SU-DHL-6 (cell line): ENCODE results near the gene CTRL.

Experiments used
- H2AFZ ChIP-seq: fragments of 200-600 bp; sonication (generic); 2 replicates; pipeline ENCODE4 v1.6.1; 2014; ENCODE audit warnings: low read depth, mild to moderate bottlenecking, moderate library complexity, mixed read lengths, antibody characterized with exemption, low read length; ENCODE audit not compliant: severe bottlenecking
- H3F3A ChIP-seq: fragments of 200-600 bp; shearing (Covaris generic); 2 replicates; pipeline ENCODE4 v1.6.0; 2016; ENCODE audit warnings: antibody characterized with exemption, mild to moderate bottlenecking; ENCODE audit not compliant: insufficient read depth
- H3K27ac ChIP-seq: fragments of 200-600 bp; sonication (generic); 2 replicates; pipeline ENCODE4 v1.5.1; 2016; ENCODE audit warnings: low read depth, mild to moderate bottlenecking, low read length, moderate library complexity, mixed read lengths
- H3K27me3 ChIP-seq: fragments of 200-600 bp; sonication (generic), shearing (Covaris generic); 2 replicates; pipeline ENCODE4 v1.6.0; 2014; ENCODE audit warnings: mild to moderate bottlenecking, low read length
- H3K36me3 ChIP-seq: fragments of 200-600 bp; sonication (generic); 2 replicates; pipeline ENCODE4 v1.6.1; 2014; ENCODE audit warnings: mild to moderate bottlenecking, low read length, mixed read lengths
- H3K4me2 ChIP-seq: fragments of 300-600, 200-600 bp; shearing (Covaris generic), sonication (generic); 2 replicates; pipeline ENCODE4 v1.6.0; 2014; ENCODE audit warnings: low read length, low read depth, mild to moderate bottlenecking; ENCODE audit not compliant: poor library complexity, severe bottlenecking
- H3K4me3 ChIP-seq: fragments of 200-600 bp; sonication (generic); 2 replicates; pipeline ENCODE4 v1.5.1; 2014; ENCODE audit warnings: antibody characterized with exemption, low read length, mild to moderate bottlenecking, mixed read lengths; ENCODE audit not compliant: insufficient read depth, poor library complexity, severe bottlenecking
- H3K79me2 ChIP-seq: fragments of 200-600 bp; sonication (generic); 2 replicates; pipeline ENCODE4 v1.6.1; 2014; ENCODE audit warnings: mild to moderate bottlenecking, low read length, moderate library complexity; ENCODE audit not compliant: insufficient read depth
- H3K9ac ChIP-seq: fragments of 200-600 bp; sonication (generic); 2 replicates; pipeline ENCODE4 v1.7.0; 2014; ENCODE audit warnings: mild to moderate bottlenecking, low read length
- H3K9me2 ChIP-seq: fragments of 200-600 bp; sonication (generic); replicated peaks from 2 replicates; pipeline ENCODE4 v1.6.1; 2014; ENCODE audit warnings: low read length; ENCODE audit not compliant: insufficient read depth
- H3K9me3 ChIP-seq: fragments of 200-600 bp; sonication (generic); 2 replicates; pipeline ENCODE4 v1.6.1; 2014; ENCODE audit warnings: low read length, mixed read lengths; ENCODE audit not compliant: insufficient read depth
- H4K20me1 ChIP-seq: fragments of 200-600 bp; sonication (generic); 2 replicates; pipeline ENCODE4 v1.6.1; 2014; ENCODE audit warnings: low read depth, mild to moderate bottlenecking, antibody characterized with exemption, low read length, moderate library complexity, mixed read lengths
- EZH2phosphoT487 ChIP-seq: fragments of 200-600 bp; sonication (generic), shearing (Covaris generic); conservative IDR thresholded peaks from 2 replicates; pipeline ENCODE4 v1.6.1; 2018; ENCODE audit warnings: mild to moderate bottlenecking, antibody characterized with exemption, low read length, moderate library complexity, mixed read lengths
- TF ChIP-seq, protein P1 (sequence below): fragments of 200-600 bp; sonication (generic); IDR thresholded peaks from one replicate; pipeline ENCODE4 v1.5.1; 2017; ENCODE audit warnings: antibody characterized with exemption, mild to moderate bottlenecking, low read length, moderate library complexity; ENCODE audit not compliant: insufficient read depth, poor library complexity, severe bottlenecking

The CTRL gene

DNA sequence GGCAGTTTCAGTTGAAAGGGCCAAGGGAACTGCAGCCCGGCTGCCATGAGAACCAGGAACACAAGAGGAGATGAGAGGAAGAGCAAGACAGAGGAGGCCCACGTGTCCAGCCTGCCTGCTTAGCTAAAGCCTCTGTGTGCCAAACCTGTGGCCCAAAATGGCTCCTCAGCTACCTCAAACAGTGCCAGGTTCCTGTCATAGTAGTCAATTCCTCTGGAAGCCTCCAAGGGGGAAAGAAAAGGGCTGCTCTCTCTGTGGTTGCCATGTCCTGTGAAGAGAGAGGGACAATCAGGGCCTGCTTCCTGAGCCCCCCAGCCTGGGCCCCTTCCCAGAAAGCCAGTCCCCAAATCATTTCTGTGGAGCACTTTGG, 31.6 kb upstream of the CTRL start:
- H3K27me3 ChIP-seq = no peaks in the 10 kb centered on the region
- TF ChIP-seq EZH2phosphoT487 = no peak
- TF ChIP-seq, protein P1, sequence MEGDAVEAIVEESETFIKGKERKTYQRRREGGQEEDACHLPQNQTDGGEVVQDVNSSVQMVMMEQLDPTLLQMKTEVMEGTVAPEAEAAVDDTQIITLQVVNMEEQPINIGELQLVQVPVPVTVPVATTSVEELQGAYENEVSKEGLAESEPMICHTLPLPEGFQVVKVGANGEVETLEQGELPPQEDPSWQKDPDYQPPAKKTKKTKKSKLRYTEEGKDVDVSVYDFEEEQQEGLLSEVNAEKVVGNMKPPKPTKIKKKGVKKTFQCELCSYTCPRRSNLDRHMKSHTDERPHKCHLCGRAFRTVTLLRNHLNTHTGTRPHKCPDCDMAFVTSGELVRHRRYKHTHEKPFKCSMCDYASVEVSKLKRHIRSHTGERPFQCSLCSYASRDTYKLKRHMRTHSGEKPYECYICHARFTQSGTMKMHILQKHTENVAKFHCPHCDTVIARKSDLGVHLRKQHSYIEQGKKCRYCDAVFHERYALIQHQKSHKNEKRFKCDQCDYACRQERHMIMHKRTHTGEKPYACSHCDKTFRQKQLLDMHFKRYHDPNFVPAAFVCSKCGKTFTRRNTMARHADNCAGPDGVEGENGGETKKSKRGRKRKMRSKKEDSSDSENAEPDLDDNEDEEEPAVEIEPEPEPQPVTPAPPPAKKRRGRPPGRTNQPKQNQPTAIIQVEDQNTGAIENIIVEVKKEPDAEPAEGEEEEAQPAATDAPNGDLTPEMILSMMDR = no peak
- no peaks in the 10 kb centered on the region for H3K36me3 ChIP-seq
- H3K79me2 ChIP-seq = no peaks in the 10 kb centered on the region
- no peak overlapping the region for H3K9ac ChIP-seq
- H3K9me3 ChIP-seq = no peaks in the 10 kb centered on the region
- no peaks in the 10 kb centered on the region for H4K20me1 ChIP-seq
- no peak overlapping the region for H3K4me2 ChIP-seq
- H3K4me3 ChIP-seq = no peak overlapping the region
- no peak overlapping the region for H2AFZ ChIP-seq
- no peaks in the 10 kb centered on the region for H3K9me2 ChIP-seq
- H3F3A ChIP-seq = no peaks in the 10 kb centered on the region
- no peak overlapping the region for H3K27ac ChIP-seq

DNA sequence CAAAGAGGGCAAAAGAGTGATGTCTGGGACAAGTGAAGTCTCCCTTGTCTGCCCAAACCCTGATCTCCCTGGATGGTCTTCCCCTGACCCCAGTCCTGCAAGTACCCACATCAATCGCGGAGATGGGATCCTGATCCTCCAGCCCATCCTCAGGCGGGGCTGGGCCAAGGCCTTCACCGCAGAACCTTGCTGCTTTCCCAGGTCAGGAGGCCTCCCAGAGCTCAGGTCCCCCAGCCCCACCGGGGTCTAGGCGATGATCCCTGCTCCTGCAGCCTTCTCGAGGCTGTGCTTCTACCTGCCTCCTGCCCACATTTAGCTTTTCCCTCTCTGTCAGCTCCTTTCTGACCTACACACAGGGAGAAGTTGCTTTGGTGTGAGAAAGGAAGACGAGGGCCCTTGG, 30.5 kb upstream of the CTRL start:
- no peaks in the 10 kb centered on the region for H3K36me3 ChIP-seq

DNA sequence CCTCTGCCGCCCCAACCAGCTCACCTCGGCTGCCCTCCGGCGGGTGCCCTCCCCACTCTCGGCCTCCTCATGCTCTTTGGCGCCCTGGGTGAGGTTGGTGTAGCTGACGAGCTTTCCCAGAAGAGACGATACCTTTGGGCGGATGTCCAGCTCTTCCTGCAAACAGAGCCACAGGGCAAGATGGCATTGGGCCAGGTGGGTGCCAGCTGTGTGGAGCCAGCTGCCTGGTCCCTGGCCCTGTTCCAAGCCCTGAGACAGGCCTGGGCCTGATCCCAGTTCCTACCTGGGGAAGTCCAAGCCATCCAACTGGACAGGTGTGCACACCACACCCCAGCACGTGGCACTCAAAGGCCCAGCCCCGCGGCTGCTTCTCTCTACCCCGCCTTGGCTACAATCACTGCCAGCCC, 29.9 kb upstream of the CTRL start:
- H3K4me2 ChIP-seq = no peak overlapping the region
- H3K27me3 ChIP-seq = no peaks in the 10 kb centered on the region
- H3K36me3 ChIP-seq = no peaks in the 10 kb centered on the region
- no peak overlapping the region for H3K27ac ChIP-seq
- H3K4me3 ChIP-seq = no peak overlapping the region
- TF ChIP-seq EZH2phosphoT487 = no peak
- TF ChIP-seq, protein P1 = no peak
- no peaks in the 10 kb centered on the region for H3K79me2 ChIP-seq
- no peaks in the 10 kb centered on the region for H4K20me1 ChIP-seq
- no peak overlapping the region for H3K9ac ChIP-seq
- H2AFZ ChIP-seq = no peak overlapping the region
- H3K9me2 ChIP-seq = no peaks in the 10 kb centered on the region
- no peaks in the 10 kb centered on the region for H3K9me3 ChIP-seq
- no peaks in the 10 kb centered on the region for H3F3A ChIP-seq

More for the DNA sequence above, 30.5 kb upstream of the CTRL start:
- Histone ChIP-seq H3K9me3 (no peaks in the 10 kb centered on the region), H2AFZ (no peak overlapping the region), H3K9me2 (no peaks in the 10 kb centered on the region), H4K20me1 (no peaks in the 10 kb centered on the region), H3K27ac (no peak overlapping the region), H3K79me2 (no peaks in the 10 kb centered on the region), H3K9ac (no peak overlapping the region), H3F3A (no peaks in the 10 kb centered on the region), H3K4me2 (no peak overlapping the region), H3K4me3 (no peak overlapping the region), H3K27me3 (no peaks in the 10 kb centered on the region)
- TF ChIP-seq, protein P1 = no peak
- TF ChIP-seq EZH2phosphoT487 = no peak
